Stimulated activated naive CD8-positive, alpha-beta T cell treated with anti-CD3 and anti-CD28 coated beads, Interleukin-15, Interleukin-2, amounts not matched to agents 100 ng/mL and 50 ng/mL, for 24 hours (primary cell): ENCODE measurements around the gene KRT2.

Experiments used
- H3K27ac Mint-ChIP-seq: one replicate; pipeline ENCODE4 v1.8.0; 2021; ENCODE audit warnings: mild to moderate bottlenecking, mixed read lengths
- H3K27me3 Mint-ChIP-seq: one replicate; pipeline ENCODE4 v1.8.0; 2021; ENCODE audit warnings: mixed read lengths
- H3K36me3 Mint-ChIP-seq: one replicate; pipeline ENCODE4 v1.8.0; 2021; ENCODE audit warnings: low read depth, mixed read lengths
- H3K4me1 Mint-ChIP-seq: one replicate; pipeline ENCODE4 v1.8.0; 2021; ENCODE audit warnings: low read depth, mixed read lengths
- H3K4me3 Mint-ChIP-seq: one replicate; pipeline ENCODE4 v1.8.0; 2021; ENCODE audit warnings: mild to moderate bottlenecking, mixed read lengths
- H3K9me3 Mint-ChIP-seq: one replicate; pipeline ENCODE4 v1.8.0; 2021; ENCODE audit warnings: mixed read lengths

KRT2 gene

GRCh38 chr12:52613384-52614030 is 38.5 kb downstream of the KRT2 start:
- Mint-ChIP-seq H3K4me3 (no peak overlapping the region), H3K9me3 (no peaks in the 10 kb centered on the region), H3K27me3 (no peaks in the 10 kb centered on the region), H3K27ac (no peak overlapping the region), H3K36me3 (no peaks in the 10 kb centered on the region), H3K4me1 (peaks cover 88% of the 10 kb centered on the region)

GRCh38 chr12:52612431-52613383 is 39.3 kb downstream of the KRT2 start:
- H3K27me3 Mint-ChIP-seq, result no peaks in the 10 kb centered on the region
- no peak overlapping the region for H3K4me3 Mint-ChIP-seq
- no peak overlapping the region for H3K27ac Mint-ChIP-seq
- H3K36me3 Mint-ChIP-seq, result no peaks in the 10 kb centered on the region
- H3K4me1 Mint-ChIP-seq, result peaks cover 96% of the 10 kb centered on the region
- H3K9me3 Mint-ChIP-seq, result no peaks in the 10 kb centered on the region

- peaks cover 92% of the 10 kb centered on the region for H3K4me1 Mint-ChIP-seq
- no peaks in the 10 kb centered on the region for H3K27me3 Mint-ChIP-seq
- H3K9me3 Mint-ChIP-seq, result no peaks in the 10 kb centered on the region
- H3K36me3 Mint-ChIP-seq, result no peaks in the 10 kb centered on the region
- H3K4me3 Mint-ChIP-seq, result no peak overlapping the region
- H3K27ac Mint-ChIP-seq, result peak overlapping the region; percentile 19
These were observed 40.9 kb downstream of the KRT2 start for GRCh38 chr12:52611080-52611468.

- Mint-ChIP-seq H3K9me3 (no peaks in the 10 kb centered on the region), H3K27me3 (no peaks in the 10 kb centered on the region), H3K4me1 (peaks cover 91% of the 10 kb centered on the region), H3K4me3 (no peak overlapping the region), H3K36me3 (no peaks in the 10 kb centered on the region), H3K27ac (no peak overlapping the region)
These were observed 43.0 kb downstream of the KRT2 start for GRCh38 chr12:52608826-52609630.

- H3K4me1 Mint-ChIP-seq, result peaks cover 91% of the 10 kb centered on the region
- H3K27ac Mint-ChIP-seq, result no peak overlapping the region
- no peaks in the 10 kb centered on the region for H3K36me3 Mint-ChIP-seq
- no peaks in the 10 kb centered on the region for H3K27me3 Mint-ChIP-seq
- no peaks in the 10 kb centered on the region for H3K9me3 Mint-ChIP-seq
- no peak overlapping the region for H3K4me3 Mint-ChIP-seq
These were observed 43.9 kb downstream of the KRT2 start for GRCh38 chr12:52608161-52608560.

GRCh38 chr12:52607314-52607713 is 44.7 kb downstream of the KRT2 start:
- Mint-ChIP-seq H3K27ac (no peak overlapping the region), H3K4me3 (no peak overlapping the region), H3K36me3 (no peaks in the 10 kb centered on the region), H3K27me3 (no peaks in the 10 kb centered on the region), H3K9me3 (no peaks in the 10 kb centered on the region), H3K4me1 (peaks cover 91% of the 10 kb centered on the region)

GRCh38 chr12:52606581-52607218 is 45.3 kb downstream of the KRT2 start:
- H3K9me3 Mint-ChIP-seq, result no peaks in the 10 kb centered on the region
- no peak overlapping the region for H3K27ac Mint-ChIP-seq
- H3K4me1 Mint-ChIP-seq, result peaks cover 90% of the 10 kb centered on the region
- H3K36me3 Mint-ChIP-seq, result no peaks in the 10 kb centered on the region
- no peak overlapping the region for H3K4me3 Mint-ChIP-seq
- no peaks in the 10 kb centered on the region for H3K27me3 Mint-ChIP-seq

- Mint-ChIP-seq H3K27me3 (no peaks in the 10 kb centered on the region), H3K4me1 (peaks cover 85% of the 10 kb centered on the region), H3K4me3 (no peak overlapping the region), H3K36me3 (no peaks in the 10 kb centered on the region), H3K9me3 (no peaks in the 10 kb centered on the region), H3K27ac (no peak overlapping the region)
These were observed 45.9 kb downstream of the KRT2 start for GRCh38 chr12:52606096-52606495.

- Mint-ChIP-seq H3K4me3 (no peak overlapping the region), H3K27ac (no peak overlapping the region)
These were observed 46.5 kb downstream of the KRT2 start for GRCh38 chr12:52605542-52605941.

GRCh38 chr12:52604859-52605258 is 47.2 kb downstream of the KRT2 start:
- no peak overlapping the region for H3K27ac Mint-ChIP-seq

More at GRCh38 chr12:52605542-52605941, 46.5 kb downstream of the KRT2 start:
- Mint-ChIP-seq H3K36me3 (no peaks in the 10 kb centered on the region), H3K27me3 (no peaks in the 10 kb centered on the region), H3K4me1 (peaks cover 79% of the 10 kb centered on the region), H3K9me3 (no peaks in the 10 kb centered on the region)

GRCh38 chr12:52603314-52603713 is 48.7 kb downstream of the KRT2 start:
- Mint-ChIP-seq H3K36me3 (no peaks in the 10 kb centered on the region), H3K27ac (no peak overlapping the region), H3K27me3 (no peaks in the 10 kb centered on the region), H3K4me3 (no peak overlapping the region), H3K4me1 (peaks cover 60% of the 10 kb centered on the region), H3K9me3 (no peaks in the 10 kb centered on the region)

More at GRCh38 chr12:52604859-52605258, 47.2 kb downstream of the KRT2 start:
- Mint-ChIP-seq H3K4me1 (peaks cover 74% of the 10 kb centered on the region), H3K27me3 (no peaks in the 10 kb centered on the region), H3K4me3 (no peak overlapping the region), H3K9me3 (no peaks in the 10 kb centered on the region), H3K36me3 (no peaks in the 10 kb centered on the region)

- Mint-ChIP-seq H3K27me3 (no peaks in the 10 kb centered on the region), H3K4me3 (no peak overlapping the region), H3K36me3 (no peaks in the 10 kb centered on the region), H3K27ac (no peak overlapping the region), H3K4me1 (peaks cover 52% of the 10 kb centered on the region), H3K9me3 (no peaks in the 10 kb centered on the region)
These were observed 49.5 kb downstream of the KRT2 start for GRCh38 chr12:52602552-52602951.

GRCh38 chr12:52601671-52602070 is 50.3 kb downstream of the KRT2 start:
- Mint-ChIP-seq H3K9me3 (no peaks in the 10 kb centered on the region), H3K27me3 (no peaks in the 10 kb centered on the region), H3K4me3 (no peak overlapping the region), H3K36me3 (no peaks in the 10 kb centered on the region), H3K4me1 (peaks cover 43% of the 10 kb centered on the region), H3K27ac (no peak overlapping the region)

- H3K4me1 Mint-ChIP-seq, result peaks cover 42% of the 10 kb centered on the region
- H3K27ac Mint-ChIP-seq, result no peak within 1 kb of the TSS
- no peaks in the 10 kb centered on the region for H3K9me3 Mint-ChIP-seq
- H3K36me3 Mint-ChIP-seq, result no peaks in the 10 kb centered on the region
- H3K4me3 Mint-ChIP-seq, result no peak within 1 kb of the TSS
- no peaks in the 10 kb centered on the region for H3K27me3 Mint-ChIP-seq
These were observed 51.0 kb downstream of the KRT2 start, which contains the start of gene KRT72 for GRCh38 chr12:52600941-52601481. Gene KRT72 (minus strand): TSS chr12:52601463. CDS start chr12:52601452, 11 bp downstream.
